H1 (cell line): ENCODE results near the gene OR11H7. TPM values are rescaled to one million over a fixed set of nuclear protein-coding genes. Genes with fewer than 3 reads are reported as not detected.

Experiments
- CTCF ChIA-PET: fragments of 300-600 bp; sonication (Branson Sonifier 250); formaldehyde crosslinking; loops from one replicate; lab custom pipeline; 2021; ENCODE audit not compliant: partially characterized antibody; lab: Charles Lee
- POLR2A ChIA-PET: fragments of 300-600 bp; sonication (Branson Sonifier 250); formaldehyde crosslinking; loops from one replicate; lab custom pipeline; 2021; ENCODE audit warnings: inconsistent platforms; ENCODE audit not compliant: partially characterized antibody; lab: Charles Lee
- DNase-seq, 2 experiments: peaks; one replicate each; pipeline versions ENCODE4 v3.0.0 to v3.0.0-alpha.2; 2010 to 2022; ENCODE audit warnings: low spot score in 2 of 2, low read depth in 1 of 2, mixed read lengths in 1 of 2
- FAIRE-seq: peaks from 2 replicates; lab custom pipeline; 2011; peaks lifted over from hg19 to GRCh38; lab: Jason Lieb, UNC
- H2AFZ ChIP-seq: 2 replicates; pipeline ENCODE4 v1.8.1; 2012; ENCODE audit warnings: low read length, inconsistent platforms
- H2AK5ac ChIP-seq: 2 replicates; pipeline ENCODE4 v1.6.1; 2013; ENCODE audit warnings: low read depth, low read length
- H2BK120ac ChIP-seq: replicated peaks from 2 replicates; pipeline ENCODE3; 2013; ENCODE audit warnings: low read depth, low read length, inconsistent platforms
- H2BK12ac ChIP-seq: 2 replicates; pipeline ENCODE4 v1.6.1; 2013; ENCODE audit warnings: low read depth, low read length
- H2BK15ac ChIP-seq: 2 replicates; pipeline ENCODE4 v1.6.1; 2013; ENCODE audit warnings: low read length
- H2BK20ac ChIP-seq: 2 replicates; pipeline ENCODE4 v1.6.1; 2013; ENCODE audit warnings: low read length
- H2BK5ac ChIP-seq: 2 replicates; pipeline ENCODE4 v1.6.1; 2013; ENCODE audit warnings: low read depth, low read length
- H3K14ac ChIP-seq: 2 replicates; pipeline ENCODE4 v1.6.1; 2013; ENCODE audit warnings: inconsistent platforms; ENCODE audit not compliant: insufficient read length
- H3K18ac ChIP-seq: 2 replicates; pipeline ENCODE4 v1.6.1; 2013; ENCODE audit warnings: low read length; ENCODE audit errors: extremely low read depth
- H3K23ac ChIP-seq: 2 replicates; pipeline ENCODE4 v1.6.1; 2013; ENCODE audit warnings: inconsistent platforms; ENCODE audit not compliant: insufficient read length
- H3K23me2 ChIP-seq: 2 replicates; pipeline ENCODE4 v1.6.1; 2013; ENCODE audit warnings: low read depth, low read length
- H3K27ac ChIP-seq: 2 replicates; pipeline ENCODE4 v1.6.1; 2011; ENCODE audit warnings: low read depth, low read length, inconsistent platforms
- H3K27me3 ChIP-seq, 4 experiments: replicated peaks in 1 of 4; 1 replicate in 1 of 4; 2 replicates in 3 of 4; pipeline versions ENCODE4 v1.6.1 to v1.8.1; 2011 to 2013; ENCODE audit warnings: low read length in 3 of 4, mild to moderate bottlenecking in 3 of 4, inconsistent platforms in 2 of 4, mixed read lengths in 2 of 4, moderate library complexity in 1 of 4; ENCODE audit not compliant: control insufficient read depth in 3 of 4, insufficient read depth in 3 of 4; ENCODE audit errors: extremely low read depth in 1 of 4
- H3K36me3 ChIP-seq, 4 experiments: 2 replicates each; pipeline versions ENCODE4 v1.6.1 to v1.8.1; 2011 to 2013; ENCODE audit warnings: mild to moderate bottlenecking in 4 of 4, low read length in 3 of 4, moderate library complexity in 2 of 4, control low read depth in 1 of 4, inconsistent platforms in 1 of 4; ENCODE audit not compliant: insufficient read depth in 4 of 4, control insufficient read depth in 2 of 4
- H3K4ac ChIP-seq: replicated peaks from 2 replicates; pipeline ENCODE3; 2013; ENCODE audit warnings: low read length, low read depth, mixed read lengths, inconsistent platforms; ENCODE audit not compliant: insufficient read length
- H3K4me1 ChIP-seq, 4 experiments: replicated peaks in 1 of 4; 1 replicate in 1 of 4; 2 replicates in 3 of 4; pipeline versions ENCODE4 v1.6.1 to v1.8.1; 2011 to 2013; ENCODE audit warnings: low read length in 3 of 4, inconsistent platforms in 2 of 4, mixed read lengths in 1 of 4; ENCODE audit not compliant: insufficient read depth in 4 of 4, control insufficient read depth in 3 of 4
- H3K4me2 ChIP-seq, 2 experiments: 2 replicates each; pipeline versions ENCODE4 v1.6.1 to v1.8.1; 2011 to 2013; ENCODE audit warnings: low read depth in 2 of 2, low read length in 2 of 2, control low read depth in 1 of 2, inconsistent platforms in 1 of 2, mild to moderate bottlenecking in 1 of 2; ENCODE audit not compliant: insufficient read depth in 1 of 2
- H3K4me3 ChIP-seq, 4 experiments: fragments of 200-600, 300-600 bp in 1 of 4; sonication (generic), shearing (Covaris generic), sonication (Bioruptor Twin) in 1 of 4; 2 replicates each; pipeline versions ENCODE4 v1.5.1 to v1.8.1; 2011 to 2016; ENCODE audit warnings: low read length in 4 of 4, low read depth in 3 of 4, control low read depth in 2 of 4, inconsistent platforms in 2 of 4, mild to moderate bottlenecking in 2 of 4, mixed read lengths in 1 of 4, moderate library complexity in 1 of 4; ENCODE audit not compliant: insufficient read depth in 2 of 4; ENCODE audit errors: extremely low read depth in 1 of 4
- H3K56ac ChIP-seq: replicated peaks from 2 replicates; pipeline ENCODE3; 2013; ENCODE audit warnings: low read depth, mild to moderate bottlenecking, mixed read lengths, low read length, inconsistent platforms; ENCODE audit not compliant: insufficient read length
- H3K79me1 ChIP-seq: 2 replicates; pipeline ENCODE4 v1.6.1; 2013; ENCODE audit warnings: low read depth, low read length, control low read depth
- H3K79me2 ChIP-seq, 2 experiments: 2 replicates each; pipeline versions ENCODE4 v1.6.1 to v1.8.1; 2012 to 2013; ENCODE audit warnings: low read length in 2 of 2, mild to moderate bottlenecking in 2 of 2, inconsistent platforms in 1 of 2; ENCODE audit not compliant: insufficient read depth in 2 of 2, control insufficient read depth in 1 of 2
- H3K9ac ChIP-seq, 4 experiments: replicated peaks in 1 of 4; 1 replicate in 1 of 4; 2 replicates in 3 of 4; pipeline versions ENCODE4 v1.6.1 to v1.8.1; 2011 to 2013; ENCODE audit warnings: low read depth in 3 of 4, low read length in 3 of 4, control low read depth in 2 of 4, mild to moderate bottlenecking in 2 of 4, moderate library complexity in 2 of 4, inconsistent platforms in 1 of 4; ENCODE audit errors: extremely low read depth in 1 of 4
- H3K9me3 ChIP-seq, 2 experiments: 2 replicates each; pipeline versions ENCODE4 v1.6.1 to v1.8.1; 2012 to 2013; ENCODE audit warnings: mild to moderate bottlenecking in 2 of 2, moderate library complexity in 2 of 2, control low read depth in 1 of 2, inconsistent platforms in 1 of 2, low read depth in 1 of 2, low read length in 1 of 2, mixed read lengths in 1 of 2; ENCODE audit not compliant: insufficient read depth in 2 of 2
- H4K20me1 ChIP-seq, 2 experiments: replicated peaks in 1 of 2; 2 replicates each; pipeline versions ENCODE3 to v1.8.1; 2011 to 2013; ENCODE audit warnings: inconsistent platforms in 2 of 2, low read length in 2 of 2, mild to moderate bottlenecking in 1 of 2; ENCODE audit not compliant: insufficient read depth in 2 of 2, control insufficient read depth in 1 of 2
- H4K5ac ChIP-seq: 2 replicates; pipeline ENCODE4 v1.6.1; 2013; ENCODE audit warnings: low read length, low read depth, mixed read lengths, inconsistent platforms; ENCODE audit not compliant: insufficient read length
- H4K8ac ChIP-seq: 2 replicates; pipeline ENCODE4 v1.8.0; 2013; ENCODE audit warnings: mild to moderate bottlenecking, moderate library complexity, low read length, inconsistent platforms; ENCODE audit not compliant: insufficient read depth; ENCODE audit errors: extremely low read depth
- H4K91ac ChIP-seq: replicated peaks from 2 replicates; pipeline ENCODE3; 2013; ENCODE audit warnings: low read length, mixed read lengths, inconsistent platforms; ENCODE audit not compliant: insufficient read length
- ATF2 ChIP-seq: IDR thresholded peaks from 2 replicates; pipeline ENCODE4 v1.6.1; 2012; ENCODE audit warnings: low read length, inconsistent platforms
- BACH1 ChIP-seq: IDR thresholded peaks from 2 replicates; pipeline ENCODE4 v1.6.1; 2012; ENCODE audit warnings: low read length, improper control_type of control experiment
- BCL11A ChIP-seq, 2 experiments: IDR thresholded peaks; one replicate each; pipeline ENCODE4 v1.6.1; 2011; ENCODE audit warnings: low read depth in 2 of 2, low read length in 2 of 2, mild to moderate bottlenecking in 2 of 2
- CBX5 ChIP-seq: fragments of 300-800, 300-1000 bp; sonication (generic); IDR thresholded peaks from 2 replicates; pipeline ENCODE4 v1.7.1; 2016; ENCODE audit warnings: antibody characterized with exemption, low read length, low read depth
- CHD1 ChIP-seq: IDR thresholded peaks from 2 replicates; pipeline ENCODE4 v1.6.1; 2012; ENCODE audit warnings: low read depth, low read length, improper control_type of control experiment
- CTBP2 ChIP-seq: IDR thresholded peaks from 2 replicates; pipeline ENCODE4 v1.7.0; 2011; ENCODE audit warnings: borderline replicate concordance, mild to moderate bottlenecking, moderate library complexity, mixed read lengths, low read length; ENCODE audit not compliant: insufficient read depth, insufficient read length
- E2F6 ChIP-seq: IDR thresholded peaks from 2 replicates; pipeline ENCODE4 v1.6.1; 2012; ENCODE audit warnings: inconsistent platforms
- FOSL1 ChIP-seq: IDR thresholded peaks from 2 replicates; pipeline ENCODE4 v1.6.1; 2011; ENCODE audit warnings: mild to moderate bottlenecking, low read depth, low read length, moderate library complexity; ENCODE audit not compliant: insufficient read depth
- GTF2F1 ChIP-seq: IDR thresholded peaks from 2 replicates; pipeline ENCODE4 v1.6.1; 2012; ENCODE audit warnings: low read depth, low read length, improper control_type of control experiment, borderline replicate concordance
- JUN ChIP-seq: IDR thresholded peaks from 2 replicates; pipeline ENCODE4 v1.6.1; 2011; ENCODE audit warnings: low read depth, mild to moderate bottlenecking, improper control_type of control experiment, low read length
- POLR2A ChIP-seq, 2 experiments: IDR thresholded peaks; 1 replicate in 1 of 2; 2 replicates in 1 of 2; pipeline ENCODE4 v1.6.1; 2011; ENCODE audit warnings: low read depth in 2 of 2, low read length in 2 of 2, mild to moderate bottlenecking in 2 of 2; ENCODE audit errors: control extremely low read depth in 1 of 2
- SRF ChIP-seq: IDR thresholded peaks from 2 replicates; pipeline ENCODE4 v1.6.1; 2011; ENCODE audit warnings: mild to moderate bottlenecking, low read depth, low read length, moderate library complexity
- ZNF274 ChIP-seq: IDR thresholded peaks from 2 replicates; pipeline ENCODE4 v1.7.0; 2012; ENCODE audit warnings: low read length, borderline replicate concordance; ENCODE audit errors: extremely low read depth
- WGBS, 2 experiments: shearing (Covaris generic) in 1 of 2; methylation state at CpG; one replicate each; pipeline versions ENCODE4 v1.1.6 to v1.1.7; 2013 to 2015; ENCODE audit warnings: low lambda C conversion rate in 2 of 2, mixed read lengths in 2 of 2, inconsistent platforms in 1 of 2, low coverage in 1 of 2, missing lambda C conversion rate in 1 of 2; ENCODE audit not compliant: insufficient replicate concordance in 2 of 2, insufficient coverage in 1 of 2, insufficient read length in 1 of 2; ENCODE audit errors: extremely low coverage in 1 of 2, missing lambda C conversion rate in 1 of 2; 5-methylcytosine and 5-hydroxymethylcytosine counted together
- polyA plus RNA-seq, 7 experiments: library from polyadenylated mRNA; depleted of rRNA in 3 of 7; stranded (reverse) in 5 of 7; unstranded in 2 of 7; fragments of >200 nt in 5 of 7; fragments of 200-250 nt in 2 of 7; gene quantifications; 1 replicate in 5 of 7; 2 replicates in 1 of 7; 4 replicates in 1 of 7; pipeline versions ENCODE4 v1.2.1 to v1.2.3, GENCODE V29; 2011 to 2013; ENCODE audit warnings: missing spikeins in 2 of 7, mixed read lengths in 2 of 7
- total RNA-seq: library from RNA; stranded (reverse); fragmentation: NEBNext Ultra II Directional; extraction: Animal tissue kit (Norgen Biotek cat#: 25700); gene quantifications from 2 replicates; pipeline ENCODE4 v1.2.1, GENCODE V29; 2021

The OR11H7 gene
- total and polyA plus RNA-seq, 2 of the 8 experiments (the other 6 are each of a cell fraction or from before 2014, with no cell fraction given) = not detected

GRCh38 chr14:20184181-20184580 is 44.6 kb upstream of the OR11H7 start:
- Histone ChIP-seq H3K4me2 (no peak overlapping the region), H4K8ac (no peak overlapping the region), H4K91ac (no peak overlapping the region), H3K9me3 (peaks cover 60 to 65% of the 10 kb centered on the region in 2 experiments), H2BK5ac (no peak overlapping the region), H2AFZ (no peak overlapping the region), H2BK20ac (no peak overlapping the region), H3K27me3 (no peaks in the 10 kb centered on the region), H3K79me2 (no peaks in the 10 kb centered on the region), H2AK5ac (no peak overlapping the region), H3K18ac (no peak overlapping the region), H3K79me1 (no peaks in the 10 kb centered on the region), H2BK120ac (no peak overlapping the region), H3K23ac (no peak overlapping the region), H4K20me1 (no peaks in the 10 kb centered on the region), H2BK12ac (no peak overlapping the region), H3K36me3 (no peaks in the 10 kb centered on the region), H3K9ac (no peak overlapping the region), H3K4me1 (no peaks in the 10 kb centered on the region), H3K27ac (no peak overlapping the region), H3K4me3 (no peak overlapping the region), H3K14ac (no peak overlapping the region), H3K56ac (no peak overlapping the region), H4K5ac (no peak overlapping the region), H3K4ac (no peak overlapping the region), H2BK15ac (no peak overlapping the region), H3K23me2 (no peaks in the 10 kb centered on the region)
- FAIRE-seq = no peak
- CTCF ChIA-PET = no interaction called here
- WGBS, 2 experiments = 58% methylated on average over 5 of the region's 5 CpGs; no CpG with 5 or more reads in 1 of the 2 experiments
- POLR2A ChIA-PET = no interaction called here
- DNase-seq = no peak
- TF ChIP-seq FOSL1 (no peak), POLR2A (IDR thresholded peaks at IDR 0.05; ENCODE audit: control extremely low read depth in 1 of 2, low read depth in 2 of 2, low read length in 2 of 2) (no peak), ATF2 (no peak), BCL11A (IDR thresholded peaks at IDR 0.05; ENCODE audit: low read depth in 2 of 2, low read length in 2 of 2) (no peak), JUN (no peak), E2F6 (no peak), ZNF274 (no peak), BACH1 (no peak), SRF (no peak), GTF2F1 (no peak), CTBP2 (no peak), CHD1 (no peak), CBX5 (no peak)
